Activated naive CD8-positive, alpha-beta T cell (primary cell): ENCODE measurements around the gene IL2RA.

Experiments used
- H3K27ac Mint-ChIP-seq: one replicate; pipeline ENCODE4 v1.8.0; 2021; ENCODE audit warnings: mixed read lengths
- H3K27me3 Mint-ChIP-seq: one replicate; pipeline ENCODE4 v1.8.0; 2021; ENCODE audit warnings: mixed read lengths
- H3K36me3 Mint-ChIP-seq: one replicate; pipeline ENCODE4 v1.8.0; 2021; ENCODE audit warnings: mixed read lengths
- H3K4me1 Mint-ChIP-seq: one replicate; pipeline ENCODE4 v1.8.0; 2021; ENCODE audit warnings: low read depth, mixed read lengths
- H3K4me3 Mint-ChIP-seq: one replicate; pipeline ENCODE4 v1.8.0; 2021; ENCODE audit warnings: mild to moderate bottlenecking, mixed read lengths
- H3K9me3 Mint-ChIP-seq: one replicate; pipeline ENCODE4 v1.8.0; 2021; ENCODE audit warnings: low read depth, mixed read lengths

The IL2RA gene

GRCh38 chr10:6089334-6090219, 27.4 kb upstream of the IL2RA start:
- Mint-ChIP-seq H3K4me3 (peak overlapping the region; percentile 100), H3K36me3 (peaks cover 9% of the 10 kb centered on the region), H3K9me3 (no peaks in the 10 kb centered on the region), H3K27me3 (no peaks in the 10 kb centered on the region), H3K27ac (peak overlapping the region; percentile 96), H3K4me1 (peaks cover 70% of the 10 kb centered on the region)

- Mint-ChIP-seq H3K27me3 (no peaks in the 10 kb centered on the region), H3K27ac (peak within 1 kb of the TSS; percentile 96), H3K36me3 (peaks cover 9% of the 10 kb centered on the region), H3K4me1 (peaks cover 67% of the 10 kb centered on the region), H3K4me3 (peak within 1 kb of the TSS; percentile 100), H3K9me3 (no peaks in the 10 kb centered on the region)
These were observed 26.7 kb upstream of the IL2RA start, which contains the start of gene RBM17 for GRCh38 chr10:6088721-6089333. Gene RBM17 (plus strand): TSS chr10:6089034. CDS start chr10:6097066, 8,032 bp downstream.

- Mint-ChIP-seq H3K27me3 (no peaks in the 10 kb centered on the region), H3K4me1 (peaks cover 74% of the 10 kb centered on the region), H3K4me3 (peak overlapping the region; percentile 88), H3K9me3 (no peaks in the 10 kb centered on the region), H3K36me3 (peaks cover 9% of the 10 kb centered on the region), H3K27ac (peak overlapping the region; percentile 99)
These were observed 24.4 kb upstream of the IL2RA start for GRCh38 chr10:6086375-6087233.

- Mint-ChIP-seq H3K27ac (peak overlapping the region; percentile 82), H3K4me3 (peak overlapping the region; percentile 66), H3K9me3 (no peaks in the 10 kb centered on the region), H3K27me3 (no peaks in the 10 kb centered on the region), H3K4me1 (peaks cover 55% of the 10 kb centered on the region), H3K36me3 (no peaks in the 10 kb centered on the region)
These were observed 21.6 kb upstream of the IL2RA start for GRCh38 chr10:6083523-6084475.

GRCh38 chr10:6082496-6083395, 20.6 kb upstream of the IL2RA start:
- Mint-ChIP-seq H3K4me3 (peak overlapping the region; percentile 66), H3K9me3 (no peaks in the 10 kb centered on the region), H3K36me3 (no peaks in the 10 kb centered on the region), H3K4me1 (peaks cover 46% of the 10 kb centered on the region), H3K27ac (peak overlapping the region; percentile 82), H3K27me3 (no peaks in the 10 kb centered on the region)

GRCh38 chr10:6080417-6080973, 18.3 kb upstream of the IL2RA start:
- peak overlapping the region; percentile 78 for H3K27ac Mint-ChIP-seq
- no peaks in the 10 kb centered on the region for H3K36me3 Mint-ChIP-seq

GRCh38 chr10:6079044-6079443, 16.9 kb upstream of the IL2RA start:
- Mint-ChIP-seq H3K27ac (no peak overlapping the region), H3K9me3 (no peaks in the 10 kb centered on the region), H3K27me3 (no peaks in the 10 kb centered on the region), H3K4me3 (no peak overlapping the region), H3K4me1 (peaks cover 36% of the 10 kb centered on the region), H3K36me3 (no peaks in the 10 kb centered on the region)

More at GRCh38 chr10:6080417-6080973, 18.3 kb upstream of the IL2RA start:
- Mint-ChIP-seq H3K9me3 (no peaks in the 10 kb centered on the region), H3K27me3 (no peaks in the 10 kb centered on the region), H3K4me1 (peaks cover 27% of the 10 kb centered on the region), H3K4me3 (no peak overlapping the region)

GRCh38 chr10:6077071-6077675, 15.0 kb upstream of the IL2RA start:
- Mint-ChIP-seq H3K36me3 (no peaks in the 10 kb centered on the region), H3K9me3 (no peaks in the 10 kb centered on the region), H3K4me1 (peaks cover 34% of the 10 kb centered on the region), H3K27me3 (no peaks in the 10 kb centered on the region), H3K27ac (no peak overlapping the region), H3K4me3 (no peak overlapping the region)

GRCh38 chr10:6074489-6075301, 12.5 kb upstream of the IL2RA start:
- Mint-ChIP-seq H3K4me3 (peak overlapping the region; percentile 28), H3K9me3 (no peaks in the 10 kb centered on the region), H3K27ac (peak overlapping the region; percentile 30), H3K4me1 (peaks cover 54% of the 10 kb centered on the region), H3K36me3 (no peaks in the 10 kb centered on the region), H3K27me3 (no peaks in the 10 kb centered on the region)

GRCh38 chr10:6072215-6072934, 10.2 kb upstream of the IL2RA start:
- Mint-ChIP-seq H3K36me3 (no peaks in the 10 kb centered on the region), H3K9me3 (no peaks in the 10 kb centered on the region), H3K4me1 (peaks cover 77% of the 10 kb centered on the region), H3K27me3 (no peaks in the 10 kb centered on the region), H3K27ac (peak overlapping the region; percentile 95), H3K4me3 (no peak overlapping the region)
